Gastroesophageal sphincter (tissue), 4 donors: ENCODE results near the gene HIGD1A. TPM values are rescaled to one million over a fixed set of nuclear protein-coding genes. Genes with fewer than 3 reads are reported as not detected.

Experiments
- ATAC-seq: fragments of 150-250 bp; one replicate; pipeline ENCODE4 v1.9.1; 2016; ENCODE audit warnings: mild to moderate bottlenecking, moderate library complexity
- H3K27ac ChIP-seq, 4 donors: fragments of 200-600 bp; sonication (generic) in 3 of 4; 1 replicate in 3 of 4; 2 replicates in 1 of 4; pipeline ENCODE4 v1.5.1; 2016 to 2019
- H3K27me3 ChIP-seq: fragments of 200-600 bp; sonication (generic); one replicate; pipeline ENCODE4 v1.5.1; 2019
- H3K36me3 ChIP-seq, 2 donors: fragments of 200-600 bp; sonication (generic); one replicate each; pipeline ENCODE4 v1.5.1; 2019; ENCODE audit warnings: control low read depth in 1 of 2
- H3K4me1 ChIP-seq, 3 donors: fragments of 200-600 bp; sonication (generic); 1 replicate in 2 of 3; 2 replicates in 1 of 3; pipeline ENCODE4 v1.5.1; 2016 to 2019; ENCODE audit warnings: control low read depth in 2 of 3
- H3K4me3 ChIP-seq, 2 donors: fragments of 200-600 bp; sonication (generic); one replicate each; pipeline ENCODE4 v1.5.1; 2019; ENCODE audit warnings: mild to moderate bottlenecking in 1 of 2, moderate library complexity in 1 of 2
- H3K9me3 ChIP-seq, 3 donors: fragments of 200-600 bp; sonication (generic); one replicate each; pipeline ENCODE4 v1.5.1; 2017 to 2019; ENCODE audit warnings: control low read depth in 2 of 3
- CTCF ChIP-seq, 4 experiments: fragments of 200-600 bp in 2 of 4; fragments of 450-650 bp in 2 of 4; sonication (generic) in 1 of 4; IDR thresholded peaks; one replicate each; pipeline ENCODE4 v1.5.1; 2017 to 2019; ENCODE audit warnings: antibody characterized with exemption in 4 of 4, mild to moderate bottlenecking in 2 of 4, moderate library complexity in 2 of 4
- EP300 ChIP-seq: sonication (generic); formaldehyde crosslinking; IDR thresholded peaks from one replicate; pipeline ENCODE4 v1.6.1; 2017; ENCODE audit warnings: antibody characterized with exemption, mild to moderate bottlenecking
- POLR2A ChIP-seq, 2 donors: fragments of 450-650 bp; IDR thresholded peaks; one replicate each; pipeline ENCODE4 v1.6.1; 2017; ENCODE audit warnings: antibody characterized with exemption in 2 of 2, mild to moderate bottlenecking in 2 of 2, moderate library complexity in 1 of 2
- POLR2AphosphoS5 ChIP-seq: sonication (generic); formaldehyde crosslinking; IDR thresholded peaks from one replicate; pipeline ENCODE4 v1.6.1; 2017; ENCODE audit warnings: antibody characterized with exemption
- WGBS, 2 donors: methylation state at CpG; one replicate each; pipeline ENCODE4 v1.1.5; 2018; ENCODE audit warnings: low coverage in 1 of 2; 5-methylcytosine and 5-hydroxymethylcytosine counted together
- total RNA-seq, 4 donors: library from RNA; depleted of rRNA; stranded (reverse); fragments of >200 nt; gene quantifications; one replicate each; pipeline ENCODE4 v1.1.0, GENCODE V29; 2016

Gene HIGD1A
- total RNA-seq, 4 donors from 2014 or later = 173 to 657 (median 393) TPM

GRCh38 chr3:42800251-42800650 is 4.0 kb downstream of the HIGD1A start:
- peak overlapping the region in 2 of 4 donors; percentile 66 to 97 for H3K27ac ChIP-seq
- no peaks in the 10 kb centered on the region for H3K27me3 ChIP-seq
- 80% methylated on average over 1 of the region's 2 CpGs for WGBS, 2 donors
- H3K36me3 ChIP-seq = no peaks in the 10 kb centered on the region
- H3K4me3 ChIP-seq = peak overlapping the region in 1 of 2 donors; percentile 2
- TF ChIP-seq CTCF (IDR thresholded peaks at IDR 0.05) = no peak
- TF ChIP-seq EP300 = no peak
- no peaks in the 10 kb centered on the region for H3K9me3 ChIP-seq
- peaks cover 16 to 57% (median 20%) of the 10 kb centered on the region in 3 donors for H3K4me1 ChIP-seq
- ATAC-seq = no peak

DNA sequence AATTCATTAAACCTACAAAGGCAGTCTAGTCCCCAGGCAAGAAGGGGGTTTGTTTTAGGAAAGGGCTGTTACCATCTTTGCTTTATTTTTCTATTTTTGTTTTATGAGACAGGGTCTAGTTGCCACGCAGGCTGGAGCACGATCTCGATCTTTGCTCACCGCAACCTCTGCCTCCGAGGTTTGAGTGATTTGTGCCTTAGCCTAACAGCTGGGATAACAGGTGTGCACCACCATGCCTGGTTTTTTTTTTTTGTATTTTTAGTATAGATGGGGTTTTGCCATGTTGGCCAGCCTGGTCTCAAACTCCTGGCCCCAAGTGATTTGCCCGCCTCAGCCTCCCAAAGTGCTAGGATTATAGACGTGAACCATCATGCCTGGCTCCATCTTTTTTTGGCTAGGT is 4.9 kb downstream of the HIGD1A start:
- H3K27me3 ChIP-seq = no peaks in the 10 kb centered on the region
- ATAC-seq = no peak
- no peaks in the 10 kb centered on the region for H3K9me3 ChIP-seq
- H3K27ac ChIP-seq = peak overlapping the region in 2 of 4 donors; percentile 66 to 97
- 65 to 71% methylated on average over 5 to 6 of the region's 7 CpGs for WGBS, 2 donors
- H3K36me3 ChIP-seq = no peaks in the 10 kb centered on the region
- no peak overlapping the region for H3K4me3 ChIP-seq
- no peak for TF ChIP-seq POLR2AphosphoS5
- peaks cover 16 to 57% (median 17%) of the 10 kb centered on the region in 3 donors for H3K4me1 ChIP-seq

DNA sequence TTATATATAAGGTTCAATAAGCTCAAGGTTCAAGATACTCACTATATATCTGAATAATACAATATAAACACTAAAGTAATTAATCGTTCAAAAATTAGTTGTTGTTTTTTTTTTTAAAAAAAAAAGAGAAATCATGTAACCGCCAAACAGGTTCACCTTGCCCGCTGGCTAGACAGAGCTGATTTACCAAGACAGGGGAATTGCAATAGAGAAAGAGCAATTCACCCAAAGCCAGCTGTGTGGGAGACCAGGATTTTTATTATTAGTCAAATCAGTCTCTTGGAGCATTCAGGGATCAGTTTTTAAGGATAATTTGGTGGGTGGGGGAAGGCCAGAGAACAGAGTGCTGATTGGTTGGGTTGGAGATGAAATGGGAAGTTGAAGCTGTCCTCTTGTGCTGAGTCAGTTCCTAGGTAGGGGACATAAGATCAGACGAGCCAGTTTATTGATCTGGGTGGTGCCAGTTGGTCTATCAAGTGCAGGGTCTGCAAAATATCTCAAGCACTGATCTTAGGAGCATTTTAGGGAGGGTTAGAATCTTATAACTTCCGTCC is 7.9 kb downstream of the HIGD1A start:
- no peak for ATAC-seq
- no peaks in the 10 kb centered on the region for H3K9me3 ChIP-seq
- H3K36me3 ChIP-seq = peaks cover 0 to 28% of the 10 kb centered on the region in 2 donors
- no peak overlapping the region for H3K4me3 ChIP-seq
- no peak overlapping the region for H3K27ac ChIP-seq
- WGBS, 2 donors = 94 to 97% methylated on average over 2 to 3 of the region's 5 CpGs
- peaks cover 8 to 48% (median 9%) of the 10 kb centered on the region in 3 donors for H3K4me1 ChIP-seq
- H3K27me3 ChIP-seq = no peaks in the 10 kb centered on the region
- TF ChIP-seq CTCF (IDR thresholded peaks at IDR 0.05) = no peak
- no peak for TF ChIP-seq EP300
- no peak for TF ChIP-seq POLR2A (IDR thresholded peaks at IDR 0.05)
- no peak for TF ChIP-seq POLR2AphosphoS5

GRCh38 chr3:42795621-42796181 is 8.6 kb downstream of the HIGD1A start:
- no peak for ATAC-seq
- Histone ChIP-seq H3K9me3 (no peaks in the 10 kb centered on the region), H3K4me3 (no peak overlapping the region), H3K36me3 (peaks cover 0 to 30% of the 10 kb centered on the region in 2 donors), H3K4me1 (peaks cover 5 to 48% (median 8%) of the 10 kb centered on the region in 3 donors), H3K27me3 (no peaks in the 10 kb centered on the region), H3K27ac (peak overlapping the region in 1 of 4 donors; percentile 8)
- TF ChIP-seq POLR2AphosphoS5 (no peak), EP300 (no peak), POLR2A (IDR thresholded peaks at IDR 0.05) (no peak), CTCF (IDR thresholded peaks at IDR 0.05) (no peak)
- WGBS, 2 donors = 43 to 92% methylated on average over 1 to 2 of the region's 2 CpGs

- H3K9me3 ChIP-seq = no peaks in the 10 kb centered on the region
- 61 to 69% methylated on average over 4 of the region's 6 CpGs for WGBS, 2 donors
- H3K36me3 ChIP-seq = peaks cover 0 to 59% of the 10 kb centered on the region in 2 donors
- peak overlapping the region in 1 of 4 donors; percentile 5 for H3K27ac ChIP-seq
- H3K4me1 ChIP-seq = peaks cover 0 to 52% (median 0%) of the 10 kb centered on the region in 3 donors
- no peak for TF ChIP-seq POLR2AphosphoS5
- no peak for TF ChIP-seq POLR2A (IDR thresholded peaks at IDR 0.05)
- TF ChIP-seq CTCF (IDR thresholded peaks at IDR 0.05) = no peak
- TF ChIP-seq EP300 = no peak
- no peak for ATAC-seq
- no peaks in the 10 kb centered on the region for H3K27me3 ChIP-seq
- no peak overlapping the region for H3K4me3 ChIP-seq
Measured at GRCh38 chr3:42790714-42791229, 13.5 kb downstream of the HIGD1A start.
